HepG2 (cell line): ENCODE measurements around the gene ZNF783. TPM values are rescaled to one million over a fixed set of nuclear protein-coding genes. Genes with fewer than 3 reads are reported as not detected.

Source experiments
- ATAC-seq: fragments of 200-7000 bp; cut with Tn5 transposase; 3 replicates; pipeline ENCODE4 v1.9.1; 2020; ENCODE audit warnings: mild to moderate bottlenecking, moderate library complexity
- BruUV-seq: library from RNA; stranded (reverse); fragments of 400-500 nt; replicated peaks from 2 replicates; lab custom pipeline; 2021; lab: Mats Ljungman, UMichigan
- CTCF ChIA-PET: fragments of 300-600 bp; formaldehyde crosslinking; extraction: SDS; loops from one replicate; lab custom pipeline; 2021; ENCODE audit warnings: low total read pairs, inconsistent platforms, low intra/inter-chr PET ratio; lab: Yijun Ruan, JAX
- POLR2A ChIA-PET: fragments of 350-600 bp; sonication (Branson Sonifier 250); formaldehyde crosslinking; loops from one replicate; lab custom pipeline; 2020; ENCODE audit warnings: antibody characterized with exemption, inconsistent platforms; lab: Yijun Ruan, JAX
- DNase-seq: peaks from one replicate; pipeline ENCODE4 v3.0.0-alpha.2; 2015; ENCODE audit warnings: low spot score
- FAIRE-seq: peaks from 3 replicates; lab custom pipeline; 2011; peaks lifted over from hg19 to GRCh38; lab: Jason Lieb, UNC
- H2AFZ ChIP-seq: one replicate; pipeline ENCODE4 v1.6.1; 2011; ENCODE audit warnings: low read length, inconsistent platforms
- H3K27ac ChIP-seq: fragments of 300-600 bp; 3 replicates; pipeline ENCODE4 v1.8.0; 2011; ENCODE audit warnings: mixed run types, mild to moderate bottlenecking, mixed read lengths, low read length, inconsistent platforms; ENCODE audit not compliant: insufficient read depth; ENCODE audit errors: extremely low read length
- H3K27me3 ChIP-seq, 2 experiments: fragments of 200-600 bp in 1 of 2; 2 replicates in 1 of 2; 3 replicates in 1 of 2; pipeline versions ENCODE4 v1.6.0 to v1.8.0; 2011; ENCODE audit warnings: low read length in 2 of 2, mild to moderate bottlenecking in 2 of 2, moderate library complexity in 2 of 2, inconsistent platforms in 1 of 2; ENCODE audit not compliant: insufficient read depth in 2 of 2, control insufficient read depth in 1 of 2
- H3K36me3 ChIP-seq, 2 experiments: fragments of 200-600 bp in 1 of 2; replicated peaks in 1 of 2; 2 replicates in 1 of 2; 3 replicates in 1 of 2; pipeline versions ENCODE4 v1.5.1 to v1.8.0; 2011; ENCODE audit warnings: low read length in 2 of 2, inconsistent platforms in 1 of 2; ENCODE audit not compliant: insufficient read depth in 2 of 2, control insufficient read depth in 1 of 2
- H3K4me1 ChIP-seq: 2 replicates; pipeline ENCODE4 v1.5.1; 2012; ENCODE audit warnings: low read length, inconsistent platforms; ENCODE audit not compliant: insufficient read depth
- H3K4me2 ChIP-seq: 2 replicates; pipeline ENCODE4 v1.6.0; 2011; ENCODE audit warnings: low read depth, low read length, inconsistent platforms
- H3K4me3 ChIP-seq, 3 experiments: fragments of 200-600 bp in 1 of 3; sonication (generic), shearing (Covaris generic) in 1 of 3; replicated peaks in 1 of 3; 2 replicates each; pipeline ENCODE4 v1.5.1; 2011 to 2016; ENCODE audit warnings: low read length in 3 of 3, inconsistent platforms in 2 of 3, low read depth in 2 of 3, mild to moderate bottlenecking in 2 of 3, control low read depth in 1 of 3, mixed read lengths in 1 of 3; ENCODE audit not compliant: insufficient read depth in 1 of 3
- H3K79me2 ChIP-seq: one replicate; pipeline ENCODE4 v1.6.1; 2011; ENCODE audit warnings: low read length, inconsistent platforms; ENCODE audit not compliant: insufficient read depth
- H3K9ac ChIP-seq: 2 replicates; pipeline ENCODE4 v1.6.0; 2011; ENCODE audit warnings: mild to moderate bottlenecking, low read depth, low read length, inconsistent platforms; ENCODE audit not compliant: insufficient read depth
- H3K9me3 ChIP-seq: 2 replicates; pipeline ENCODE4 v1.5.1; 2012; ENCODE audit warnings: mild to moderate bottlenecking, low read length
- H4K20me1 ChIP-seq: 2 replicates; pipeline ENCODE4 v1.6.0; 2011; ENCODE audit warnings: inconsistent platforms, mild to moderate bottlenecking, low read length, moderate library complexity; ENCODE audit not compliant: insufficient read depth
- CREM ChIP-seq, 2 experiments: sonication (generic) in 1 of 2; formaldehyde crosslinking in 1 of 2; IDR thresholded peaks; 2 replicates each; pipeline versions ENCODE4 v1.4.0 to v1.6.1; 2016 to 2020; ENCODE audit warnings: antibody characterized with exemption in 1 of 2, mild to moderate bottlenecking in 1 of 2, missing genetic modification reagents in 1 of 2
- MLX ChIP-seq: IDR thresholded peaks from 2 replicates; pipeline ENCODE4 v1.6.1; 2016
- MXI1 ChIP-seq: IDR thresholded peaks from 3 replicates; pipeline ENCODE4 v1.6.1; 2012; ENCODE audit warnings: low read depth, low read length, inconsistent platforms, borderline replicate concordance
- RBAK ChIP-seq: sonication (generic); formaldehyde crosslinking; IDR thresholded peaks from 2 replicates; pipeline ENCODE4 v1.5.1; 2020; ENCODE audit warnings: mild to moderate bottlenecking, missing genetic modification reagents
- SRF ChIP-seq: IDR thresholded peaks from 2 replicates; pipeline ENCODE4 v1.6.1; 2011; ENCODE audit warnings: mild to moderate bottlenecking, low read depth, low read length, moderate library complexity
- YY1 ChIP-seq: IDR thresholded peaks from 2 replicates; pipeline ENCODE4 v1.6.1; 2011; ENCODE audit warnings: low read length, low read depth, moderate library complexity, mild to moderate bottlenecking; ENCODE audit not compliant: insufficient read depth, insufficient replicate concordance
- ZBTB38 ChIP-seq: sonication (generic); formaldehyde crosslinking; IDR thresholded peaks from 2 replicates; pipeline ENCODE4 v1.5.1; 2020; ENCODE audit warnings: mild to moderate bottlenecking, missing genetic modification reagents
- ZNF569 ChIP-seq: sonication (generic); formaldehyde crosslinking; IDR thresholded peaks from 2 replicates; pipeline ENCODE4 v1.5.0; 2020; ENCODE audit warnings: mild to moderate bottlenecking, missing genetic modification reagents, moderate library complexity, borderline replicate concordance
- ZNF577 ChIP-seq: sonication (generic); formaldehyde crosslinking; IDR thresholded peaks from 2 replicates; pipeline ENCODE4 v1.4.0; 2020; ENCODE audit warnings: mild to moderate bottlenecking, low read depth, missing genetic modification reagents, borderline replicate concordance
- ZNF691 ChIP-seq: sonication (generic); formaldehyde crosslinking; IDR thresholded peaks from 2 replicates; pipeline ENCODE4 v1.4.0; 2020; ENCODE audit warnings: missing genetic modification reagents, low read depth, mild to moderate bottlenecking, borderline replicate concordance
- WGBS: methylation state at CpG from one replicate; pipeline ENCODE4 v1.1.6; 2017; ENCODE audit warnings: low lambda C conversion rate; 5-methylcytosine and 5-hydroxymethylcytosine counted together
- in situ Hi-C: cut with HindIII; loops from 2 replicates; pipeline ENCODE4 v1.10.0; 2017; ENCODE audit warnings: low pct_unique_long_range_greater_than_20kb; ENCODE audit not compliant: extremely low pct_ligation_motif_present
- intact Hi-C: fragments of 100-400 bp; cut with micrococcal nuclease; formaldehyde crosslinking; loops from one replicate; pipeline ENCODE4 v1.10.0; 2022; ENCODE audit not compliant: unreplicated experiment
- polyA plus RNA-seq, 8 experiments: library from polyadenylated mRNA; depleted of rRNA in 3 of 8; stranded (reverse) in 7 of 8; unstranded in 1 of 8; fragments of >200 nt; fragmentation: Illumina TruSeq in 4 of 8; extraction: Trizol in 4 of 8; gene quantifications; 2 replicates each; pipeline versions ENCODE4 v1.2.1 to v1.2.3, GENCODE V29; 2011 to 2016; ENCODE audit warnings: low read depth in 4 of 8, missing spikeins in 1 of 8, mixed read lengths in 1 of 8; ENCODE audit not compliant: insufficient read depth in 1 of 8
- total RNA-seq, 5 experiments: library from RNA; depleted of rRNA; stranded (reverse); fragments of >200 nt; fragmentation: Illumina TruSeq; extraction: Trizol; gene quantifications; 2 replicates each; pipeline ENCODE4 v1.2.3, GENCODE V29; 2016; ENCODE audit warnings: low read depth in 1 of 5

ZNF783 gene
- total and polyA plus RNA-seq, 2 of the 13 experiments (the other 11 are each of a cell fraction or from before 2014, with no cell fraction given) = 4.1 to 5.2 TPM

- intact Hi-C loops = no loop called here
- ATAC-seq = no peak
- POLR2A ChIA-PET = no interaction called here
Observed at GRCh38 chr7:149296368-149296767, 34.4 kb downstream of the ZNF783 start.

More at GRCh38 chr7:149296368-149296767, 34.4 kb downstream of the ZNF783 start:
- no peak overlapping the region for H3K27ac ChIP-seq
- FAIRE-seq = no peak
- H3K4me3 ChIP-seq = no peak overlapping the region
- peaks cover 0 to 2% of the 10 kb centered on the region in 2 experiments; a peak in 2 of 5 replicates for H3K36me3 ChIP-seq
- no peaks in the 10 kb centered on the region for H3K79me2 ChIP-seq
- in situ Hi-C loops = no loop called here
- no peak overlapping the region for H2AFZ ChIP-seq
- no peak overlapping the region for H3K4me2 ChIP-seq
- BruUV-seq = no TSS peak
- CTCF ChIA-PET = no interaction called here
- H4K20me1 ChIP-seq = no peaks in the 10 kb centered on the region
- DNase-seq = no peak
- TF ChIP-seq SRF (no peak), YY1 (no peak), ZBTB38 (no peak), MXI1 (no peak), ZNF691 (CRISPR knock-in tag) (no peak), CREM (IDR thresholded peaks at IDR 0.05) (no peak), CREM (CRISPR knock-in tag; IDR thresholded peaks at IDR 0.05) (no peak), MLX (CRISPR knock-in tag) (no peak), ZNF577 (no peak), RBAK (CRISPR knock-in tag) (no peak), ZNF569 (CRISPR knock-in tag) (no peak)
- no peaks in the 10 kb centered on the region for H3K9me3 ChIP-seq
- 93% methylated on average over 3 of the region's 4 CpGs for WGBS
- peaks cover 0 to 3% of the 10 kb centered on the region in 2 experiments; a peak in 1 of 5 replicates for H3K27me3 ChIP-seq
- no peaks in the 10 kb centered on the region for H3K4me1 ChIP-seq
- no peak overlapping the region for H3K9ac ChIP-seq
